GM12892 (cell line): ENCODE measurements around the gene GPATCH2.

Experiments
- POLR2A ChIP-seq: IDR thresholded peaks from 2 replicates; pipeline ENCODE4 v1.6.1; 2011; ENCODE audit warnings: low read depth, low read length, control low read depth
- POLR2AphosphoS5 ChIP-seq: IDR thresholded peaks from 2 replicates; pipeline ENCODE4 v1.6.1; 2011; ENCODE audit warnings: low read depth, low read length, control low read depth
- TAF1 ChIP-seq: IDR thresholded peaks from 2 replicates; pipeline ENCODE4 v1.6.1; 2011; ENCODE audit warnings: low read depth, mild to moderate bottlenecking, control low read depth, low read length, borderline replicate concordance

DNA sequence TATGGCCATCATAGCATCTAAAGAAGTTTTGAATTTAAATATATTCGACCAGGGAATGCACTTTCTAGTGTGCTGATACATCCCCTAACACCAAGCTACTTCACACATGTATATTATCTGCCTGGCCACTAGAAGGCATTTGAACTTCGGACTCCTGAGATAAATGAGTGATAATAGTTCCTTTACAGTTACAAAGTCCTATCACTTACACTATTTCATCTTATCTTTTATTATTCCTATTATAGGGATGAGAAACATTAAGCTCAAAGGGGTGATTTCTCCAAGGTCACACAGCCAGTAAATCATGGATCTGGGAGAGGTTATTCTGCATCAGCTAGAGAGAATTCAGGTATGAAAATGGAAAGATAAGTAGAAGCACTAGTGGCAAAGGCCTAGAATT is 40.3 kb downstream of the GPATCH2 start:
- TF ChIP-seq POLR2A, result no peak
- TF ChIP-seq POLR2AphosphoS5, result no peak
- TF ChIP-seq TAF1, result no peak
